Endodermal cell (in vitro differentiated cells): ENCODE results near the gene DISP3. TPM values are rescaled to one million over a fixed set of nuclear protein-coding genes. Genes with fewer than 3 reads are reported as not detected.

Experiments
- DNase-seq: peaks from one replicate; pipeline ENCODE4 v3.0.0-alpha.2; 2017
- H3K27ac ChIP-seq: 2 replicates; pipeline ENCODE4 v1.5.1; 2013; ENCODE audit warnings: mild to moderate bottlenecking, low read depth, low read length, moderate library complexity
- H3K27me3 ChIP-seq: 2 replicates; pipeline ENCODE4 v1.6.1; 2013; ENCODE audit warnings: mild to moderate bottlenecking, low read length, moderate library complexity; ENCODE audit not compliant: insufficient read depth, control insufficient read depth, poor library complexity, severe bottlenecking
- H3K36me3 ChIP-seq: 2 replicates; pipeline ENCODE4 v1.7.0; 2013; ENCODE audit warnings: mild to moderate bottlenecking, low read length, moderate library complexity; ENCODE audit not compliant: control insufficient read depth, insufficient read depth
- H3K4me1 ChIP-seq: one replicate; pipeline ENCODE4 v1.7.0; 2013; ENCODE audit warnings: low read length; ENCODE audit not compliant: control insufficient read depth, insufficient read depth
- H3K4me3 ChIP-seq: 2 replicates; pipeline ENCODE4 v1.5.1; 2013; ENCODE audit warnings: mild to moderate bottlenecking, low read length, moderate library complexity
- H3K9ac ChIP-seq: 2 replicates; pipeline ENCODE4 v1.6.1; 2013; ENCODE audit warnings: mild to moderate bottlenecking, low read length, moderate library complexity; ENCODE audit not compliant: poor library complexity, severe bottlenecking; ENCODE audit errors: extremely low read depth
- H3K9me3 ChIP-seq: 2 replicates; pipeline ENCODE4 v1.6.1; 2013; ENCODE audit warnings: mild to moderate bottlenecking, low read length, moderate library complexity; ENCODE audit not compliant: control insufficient read depth
- H3K27ac Mint-ChIP-seq: 2 replicates; pipeline ENCODE4 v1.8.0; 2020; ENCODE audit warnings: mixed read lengths
- H3K27me3 Mint-ChIP-seq: 2 replicates; pipeline ENCODE4 v1.8.0; 2021; ENCODE audit warnings: mild to moderate bottlenecking, mixed read lengths; ENCODE audit not compliant: insufficient read depth
- H3K36me3 Mint-ChIP-seq: 2 replicates; pipeline ENCODE4 v1.8.0; 2020; ENCODE audit warnings: low read depth, mixed read lengths
- H3K4me1 Mint-ChIP-seq: 2 replicates; pipeline ENCODE4 v1.8.0; 2020; ENCODE audit warnings: mixed read lengths
- H3K4me3 Mint-ChIP-seq: 2 replicates; pipeline ENCODE4 v1.8.0; 2020; ENCODE audit warnings: mild to moderate bottlenecking, moderate library complexity, mixed read lengths
- H3K9me3 Mint-ChIP-seq: 2 replicates; pipeline ENCODE4 v1.8.0; 2020; ENCODE audit warnings: mild to moderate bottlenecking, mixed read lengths
- CTCF ChIP-seq: fragments of 200-600 bp; sonication (generic); conservative IDR thresholded peaks from 2 replicates; pipeline ENCODE4 v1.5.0; 2021; ENCODE audit warnings: antibody characterized with exemption, mild to moderate bottlenecking
- WGBS, 2 experiments: methylation state at CpG; one replicate each; pipeline versions ENCODE4 v1.1.5 to v1.1.7; 2013; ENCODE audit warnings: missing lambda C conversion rate in 2 of 2, mixed read lengths in 1 of 2; ENCODE audit not compliant: insufficient coverage in 1 of 2, insufficient read length in 1 of 2; 5-methylcytosine and 5-hydroxymethylcytosine counted together
- total RNA-seq, 2 donors: library from RNA; stranded (reverse); fragmentation: NEBNext Ultra II Directional in 1 of 2; extraction: Animal tissue kit (Norgen Biotek cat#: 25700) in 1 of 2; gene quantifications; 2 replicates in 1 of 2; 3 replicates in 1 of 2; pipeline ENCODE4 v1.2.1, GENCODE V29; 2021

The DISP3 gene
- total RNA-seq, 2 donors from 2014 or later = 9.6 to 11.6 TPM

DNA sequence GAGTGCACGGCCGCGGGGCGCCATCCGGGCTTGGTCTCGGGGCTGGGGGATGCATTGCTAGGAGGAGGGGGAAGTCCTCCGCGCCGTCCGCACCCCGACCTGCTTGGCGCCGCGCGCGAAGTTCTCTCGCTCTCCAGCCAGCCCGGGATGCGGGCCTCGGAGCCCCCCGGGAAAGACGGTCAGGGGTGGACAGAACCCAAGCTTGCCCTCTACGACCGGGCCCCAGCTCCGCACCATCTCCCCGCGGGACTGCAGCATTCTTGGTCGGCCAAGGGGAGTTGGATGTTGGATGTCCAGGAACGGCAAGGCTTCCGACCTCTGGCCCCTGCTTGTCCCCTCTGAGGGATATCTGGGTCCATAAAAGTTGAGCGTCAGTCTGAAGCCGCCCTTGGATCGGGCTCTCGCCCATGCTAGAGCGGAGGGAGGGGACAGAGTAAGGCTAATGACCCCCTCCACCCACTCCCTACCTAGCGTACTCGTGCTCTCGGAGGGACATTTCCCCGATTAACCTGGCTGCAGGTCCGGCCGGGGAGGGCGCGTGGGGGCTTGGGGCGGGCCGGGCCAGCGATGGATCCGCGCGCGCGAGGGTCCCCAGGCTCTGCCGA, 522 bp downstream of the DISP3 start:
- H3K9me3 ChIP-seq = no peaks in the 10 kb centered on the region
- no peak for TF ChIP-seq CTCF
- no peak overlapping the region for H3K27ac Mint-ChIP-seq
- WGBS, 2 experiments = 0 to 1% methylated on average over 9 to 52 of the region's 52 CpGs
- no peaks in the 10 kb centered on the region for H3K4me1 ChIP-seq
- no peak for DNase-seq
- H3K4me3 Mint-ChIP-seq = peak overlapping the region; percentile 68
- H3K9me3 Mint-ChIP-seq = no peaks in the 10 kb centered on the region
- H3K27me3 Mint-ChIP-seq = peaks cover 44% of the 10 kb centered on the region
- H3K36me3 Mint-ChIP-seq = no peaks in the 10 kb centered on the region
- H3K36me3 ChIP-seq = no peaks in the 10 kb centered on the region
- peak overlapping the region; percentile 88 for H3K9ac ChIP-seq
- H3K27ac ChIP-seq = peak overlapping the region; percentile 99
- H3K4me3 ChIP-seq = peak overlapping the region; percentile 82
- peaks cover 58% of the 10 kb centered on the region for H3K27me3 ChIP-seq
- peaks cover 7% of the 10 kb centered on the region for H3K4me1 Mint-ChIP-seq

GRCh38 chr1:11481019-11481418, 2.1 kb downstream of the DISP3 start:
- H3K36me3 Mint-ChIP-seq = no peaks in the 10 kb centered on the region
- no peak for DNase-seq
- Histone ChIP-seq H3K27me3 (peaks cover 49% of the 10 kb centered on the region), H3K9me3 (no peaks in the 10 kb centered on the region), H3K4me3 (no peak overlapping the region), H3K27ac (no peak overlapping the region), H3K9ac (no peak overlapping the region), H3K4me1 (peaks cover 3% of the 10 kb centered on the region), H3K36me3 (no peaks in the 10 kb centered on the region)
- H3K4me3 Mint-ChIP-seq = peak overlapping the region; percentile 68
- H3K9me3 Mint-ChIP-seq = no peaks in the 10 kb centered on the region
- H3K27ac Mint-ChIP-seq = no peak overlapping the region
- H3K4me1 Mint-ChIP-seq = peaks cover 19% of the 10 kb centered on the region
- H3K27me3 Mint-ChIP-seq = peaks cover 43% of the 10 kb centered on the region
- WGBS, 2 experiments = 46 to 54% methylated on average over 4 of the region's 4 CpGs
- TF ChIP-seq CTCF = peak; percentile 61

DNA sequence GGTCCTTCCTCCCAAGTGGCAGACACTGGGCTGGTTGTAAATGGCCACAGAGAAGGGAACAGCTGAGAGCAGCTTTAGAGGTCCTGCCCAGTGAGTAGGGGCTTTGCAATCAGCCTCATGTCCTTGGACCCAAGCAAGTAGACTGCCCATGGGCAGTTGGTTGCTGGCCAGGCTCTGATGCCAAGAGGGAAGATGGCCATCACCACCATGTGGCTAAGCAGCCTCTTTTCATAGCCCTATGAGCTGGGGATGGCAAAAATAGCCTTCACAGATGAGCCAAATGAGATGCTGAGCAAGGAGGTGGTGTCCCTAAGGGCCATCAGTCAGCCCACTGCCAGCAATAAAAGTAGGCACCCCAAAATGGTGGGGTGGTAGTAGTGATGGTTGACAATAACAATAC, 3.2 kb downstream of the DISP3 start:
- Mint-ChIP-seq H3K36me3 (no peaks in the 10 kb centered on the region), H3K4me3 (no peak overlapping the region), H3K9me3 (no peaks in the 10 kb centered on the region), H3K27ac (no peak overlapping the region), H3K4me1 (peaks cover 28% of the 10 kb centered on the region), H3K27me3 (peaks cover 31% of the 10 kb centered on the region)
- Histone ChIP-seq H3K9ac (no peak overlapping the region), H3K27ac (no peak overlapping the region), H3K4me3 (no peak overlapping the region), H3K9me3 (no peaks in the 10 kb centered on the region), H3K36me3 (no peaks in the 10 kb centered on the region), H3K27me3 (peaks cover 38% of the 10 kb centered on the region), H3K4me1 (peaks cover 7% of the 10 kb centered on the region)
- no peak for TF ChIP-seq CTCF
- DNase-seq = no peak
